ENCODE measurements around the gene AGBL1.

DNA sequence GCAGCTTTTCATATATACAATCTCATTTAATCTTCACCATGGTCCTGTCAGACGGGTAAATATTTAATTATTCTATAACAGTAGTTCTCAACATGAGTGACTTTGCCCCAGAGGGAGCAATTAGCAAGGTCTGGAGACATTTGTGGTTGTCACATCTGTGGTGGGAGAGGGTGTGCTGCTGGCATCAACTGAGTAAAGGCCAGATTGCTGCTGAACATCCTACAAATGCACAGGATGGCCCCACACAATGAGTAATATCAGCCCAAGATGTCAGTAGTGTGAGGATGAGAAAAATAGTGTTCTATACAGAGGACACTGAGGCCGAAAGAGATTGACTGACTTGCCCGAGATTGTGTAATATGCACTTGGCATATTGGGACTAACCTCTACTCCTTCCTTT lies 156.0 kb downstream of the AGBL1 start:
- TF ChIP-seq, protein P1, sequence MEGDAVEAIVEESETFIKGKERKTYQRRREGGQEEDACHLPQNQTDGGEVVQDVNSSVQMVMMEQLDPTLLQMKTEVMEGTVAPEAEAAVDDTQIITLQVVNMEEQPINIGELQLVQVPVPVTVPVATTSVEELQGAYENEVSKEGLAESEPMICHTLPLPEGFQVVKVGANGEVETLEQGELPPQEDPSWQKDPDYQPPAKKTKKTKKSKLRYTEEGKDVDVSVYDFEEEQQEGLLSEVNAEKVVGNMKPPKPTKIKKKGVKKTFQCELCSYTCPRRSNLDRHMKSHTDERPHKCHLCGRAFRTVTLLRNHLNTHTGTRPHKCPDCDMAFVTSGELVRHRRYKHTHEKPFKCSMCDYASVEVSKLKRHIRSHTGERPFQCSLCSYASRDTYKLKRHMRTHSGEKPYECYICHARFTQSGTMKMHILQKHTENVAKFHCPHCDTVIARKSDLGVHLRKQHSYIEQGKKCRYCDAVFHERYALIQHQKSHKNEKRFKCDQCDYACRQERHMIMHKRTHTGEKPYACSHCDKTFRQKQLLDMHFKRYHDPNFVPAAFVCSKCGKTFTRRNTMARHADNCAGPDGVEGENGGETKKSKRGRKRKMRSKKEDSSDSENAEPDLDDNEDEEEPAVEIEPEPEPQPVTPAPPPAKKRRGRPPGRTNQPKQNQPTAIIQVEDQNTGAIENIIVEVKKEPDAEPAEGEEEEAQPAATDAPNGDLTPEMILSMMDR (optimal IDR thresholded peaks at IDR 0.05 in 1 of 3, IDR thresholded peaks at IDR 0.05 in 1 of 3, conservative IDR thresholded peaks at IDR 0.05 in 1 of 3; ENCODE audit: extremely low read depth in 1 of 3, insufficient read depth in 2 of 3, low read length in 3 of 3) = no peak
- no peak for TF ChIP-seq EZH2 (IDR thresholded peaks at IDR 0.05; ENCODE audit: low read length)
